ENCODE data around the gene GLCE. TPM values are rescaled to one million over a fixed set of nuclear protein-coding genes. Genes with fewer than 3 reads are reported as not detected.
A peak's percentile ranks its signal among the peaks of the same experiment; 100 is the strongest.
"Not testable (repeated sequence)": the region's sequence is repeated elsewhere in the genome, so short reads cannot be mapped to it uniquely, and the experiment has no call there.

Gene GLCE
- total RNA-seq, 2 experiments from 2014 or later: 3.8 TPM

DNA sequence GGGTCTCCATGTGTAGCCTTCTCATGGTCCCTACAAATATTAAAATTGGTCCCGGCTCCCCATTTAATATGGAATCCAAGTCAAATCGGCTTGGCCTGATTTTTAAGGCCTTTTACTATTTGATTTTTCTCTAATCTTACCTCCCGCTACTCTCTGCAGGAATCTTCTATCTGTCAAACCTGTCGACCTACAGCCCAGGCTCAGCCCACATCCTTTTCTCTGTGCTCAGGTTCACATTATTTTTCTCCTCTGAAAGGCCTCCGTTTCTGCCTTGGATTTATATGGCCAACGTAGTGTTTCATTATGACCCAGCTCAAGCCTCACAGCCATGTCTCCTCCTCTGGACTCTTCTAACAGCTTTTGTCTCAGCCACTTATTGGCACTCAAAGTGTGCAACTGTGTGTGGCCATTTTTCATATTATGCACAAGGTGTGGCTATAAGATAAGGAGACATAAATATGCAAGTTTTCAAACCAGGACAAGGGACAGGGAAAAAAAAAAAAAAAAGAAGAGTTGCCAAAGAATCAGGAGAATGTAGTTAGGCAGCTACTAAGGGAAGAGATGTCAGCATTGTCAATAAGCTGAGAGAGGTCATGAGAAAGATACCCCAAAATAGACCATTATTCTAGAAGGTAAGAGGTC lies 2.1 kb upstream of the GLCE start:
- Mint-ChIP-seq H3K27ac (no peak overlapping the region), H3K36me3 (no peaks in the 10 kb centered on the region), H3K4me3 (no peak overlapping the region), H3K4me1 (peaks cover 11% of the 10 kb centered on the region), H3K9me3 (ENCODE audit: low read depth) (no peaks in the 10 kb centered on the region), H3K27me3 (peaks cover 41% of the 10 kb centered on the region)
- ATAC-seq (no peak), DNase-seq (no peak)
- CTCF ChIA-PET: no interaction called here

- Mint-ChIP-seq H3K4me3 (peak overlapping the region; percentile 16), H3K4me1 (peaks cover 11% of the 10 kb centered on the region), H3K36me3 (no peaks in the 10 kb centered on the region), H3K27ac (no peak overlapping the region), H3K9me3 (ENCODE audit: low read depth) (no peaks in the 10 kb centered on the region), H3K27me3 (peaks cover 41% of the 10 kb centered on the region)
- DNase-seq (no peak), ATAC-seq (no peak)
- CTCF ChIA-PET: no interaction called here
These were observed 1.6 kb upstream of the GLCE start for GRCh38 chr15:69158843-69159240.

GRCh38 chr15:69159805-69160140 lies 662 bp upstream of the GLCE start:
- ATAC-seq (no peak), DNase-seq (no peak)
- CTCF ChIA-PET: interaction anchor here (1.5 to 1.7 kb wide), 2 partner anchors 27 to 100 kb away, joined by 3 to 5 read pairs; no protein-coding TSS in a partner anchor
- H3K4me1 Mint-ChIP-seq: peaks cover 11% of the 10 kb centered on the region
- H3K9me3 Mint-ChIP-seq (ENCODE audit: low read depth): no peaks in the 10 kb centered on the region
- H3K27me3 Mint-ChIP-seq: peaks cover 32% of the 10 kb centered on the region
- peak overlapping the region; percentile 77 for H3K4me3 Mint-ChIP-seq
- H3K36me3 Mint-ChIP-seq: no peaks in the 10 kb centered on the region
- peak overlapping the region; percentile 47 for H3K27ac Mint-ChIP-seq

DNA sequence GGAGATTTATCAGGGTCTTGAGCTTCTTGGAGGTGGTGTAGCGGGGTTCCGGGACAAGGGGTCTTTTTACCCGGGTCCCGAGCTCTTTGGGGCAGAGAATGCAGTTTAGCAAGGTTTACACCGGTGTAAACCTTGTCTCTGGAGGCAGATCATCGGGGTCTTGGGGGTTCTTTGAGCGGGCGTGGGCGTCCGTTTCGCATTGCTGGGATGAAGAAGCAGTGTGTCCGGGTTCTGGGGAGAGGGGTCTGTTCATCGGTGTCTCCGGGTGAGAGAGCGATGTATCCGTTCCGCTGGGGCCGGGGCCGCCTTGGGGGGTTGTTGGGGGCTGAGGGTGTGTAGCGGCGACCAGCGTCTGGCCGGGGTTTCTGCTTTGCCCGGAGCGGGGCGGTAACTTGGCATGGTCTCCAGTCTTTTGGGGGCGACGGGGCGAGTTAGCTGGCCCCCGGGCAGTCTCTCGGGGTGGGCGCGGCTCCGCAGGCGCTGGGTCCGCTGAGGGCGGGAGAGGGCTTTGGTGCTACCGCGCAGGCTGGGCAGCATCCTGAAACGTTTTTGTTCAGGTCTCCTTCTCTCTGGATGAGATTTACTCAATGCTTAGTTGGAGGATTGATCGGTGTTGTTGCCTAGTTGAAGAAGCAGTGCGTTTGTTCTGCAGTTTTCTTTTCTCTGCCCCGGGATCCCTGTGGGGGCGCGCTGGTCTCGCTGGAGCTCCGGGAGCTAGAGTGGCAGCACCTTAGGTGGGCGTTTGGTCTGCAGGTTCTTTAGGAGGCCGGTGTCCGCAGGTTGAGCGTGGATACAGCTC lies 843 bp downstream of the GLCE start:
- ATAC-seq: peak; percentile 4
- Mint-ChIP-seq H3K27ac (peak overlapping the region; percentile 54), H3K27me3 (peaks cover 22% of the 10 kb centered on the region), H3K4me3 (peak overlapping the region; percentile 77), H3K9me3 (ENCODE audit: low read depth) (no peaks in the 10 kb centered on the region), H3K36me3 (no peaks in the 10 kb centered on the region), H3K4me1 (peaks cover 13% of the 10 kb centered on the region)
- peak; percentile 42 for DNase-seq
- CTCF ChIA-PET: interaction anchor here (1.0 to 2.3 kb wide), 8 partner anchors 14 to 301 kb away, joined by 3 to 8 read pairs (median 3); partner anchors contain the start of gene RPLP1

GRCh38 chr15:69161878-69162213 lies 1.4 kb downstream of the GLCE start:
- peak overlapping the region; percentile 77 for H3K4me3 Mint-ChIP-seq
- H3K27ac Mint-ChIP-seq: no peak overlapping the region
- ATAC-seq (no peak), DNase-seq (no peak)
- H3K4me1 Mint-ChIP-seq: peaks cover 13% of the 10 kb centered on the region
- no peaks in the 10 kb centered on the region for H3K9me3 Mint-ChIP-seq (ENCODE audit: low read depth)
- peaks cover 20% of the 10 kb centered on the region for H3K27me3 Mint-ChIP-seq
- CTCF ChIA-PET: interaction anchor here (1.0 to 2.3 kb wide), 4 partner anchors 57 to 301 kb away, joined by 3 to 8 read pairs (median 4); partner anchors contain the start of gene RPLP1
- H3K36me3 Mint-ChIP-seq: no peaks in the 10 kb centered on the region

- ATAC-seq (no peak), DNase-seq (no peak)
- no peaks in the 10 kb centered on the region for H3K36me3 Mint-ChIP-seq
- CTCF ChIA-PET: no interaction called here
- no peak overlapping the region for H3K27ac Mint-ChIP-seq
- peaks cover 20% of the 10 kb centered on the region for H3K27me3 Mint-ChIP-seq
- H3K9me3 Mint-ChIP-seq (ENCODE audit: low read depth): no peaks in the 10 kb centered on the region
- H3K4me3 Mint-ChIP-seq: no peak overlapping the region
- H3K4me1 Mint-ChIP-seq: peaks cover 13% of the 10 kb centered on the region
These were observed 2.8 kb downstream of the GLCE start for GRCh38 chr15:69163141-69163669.

DNA sequence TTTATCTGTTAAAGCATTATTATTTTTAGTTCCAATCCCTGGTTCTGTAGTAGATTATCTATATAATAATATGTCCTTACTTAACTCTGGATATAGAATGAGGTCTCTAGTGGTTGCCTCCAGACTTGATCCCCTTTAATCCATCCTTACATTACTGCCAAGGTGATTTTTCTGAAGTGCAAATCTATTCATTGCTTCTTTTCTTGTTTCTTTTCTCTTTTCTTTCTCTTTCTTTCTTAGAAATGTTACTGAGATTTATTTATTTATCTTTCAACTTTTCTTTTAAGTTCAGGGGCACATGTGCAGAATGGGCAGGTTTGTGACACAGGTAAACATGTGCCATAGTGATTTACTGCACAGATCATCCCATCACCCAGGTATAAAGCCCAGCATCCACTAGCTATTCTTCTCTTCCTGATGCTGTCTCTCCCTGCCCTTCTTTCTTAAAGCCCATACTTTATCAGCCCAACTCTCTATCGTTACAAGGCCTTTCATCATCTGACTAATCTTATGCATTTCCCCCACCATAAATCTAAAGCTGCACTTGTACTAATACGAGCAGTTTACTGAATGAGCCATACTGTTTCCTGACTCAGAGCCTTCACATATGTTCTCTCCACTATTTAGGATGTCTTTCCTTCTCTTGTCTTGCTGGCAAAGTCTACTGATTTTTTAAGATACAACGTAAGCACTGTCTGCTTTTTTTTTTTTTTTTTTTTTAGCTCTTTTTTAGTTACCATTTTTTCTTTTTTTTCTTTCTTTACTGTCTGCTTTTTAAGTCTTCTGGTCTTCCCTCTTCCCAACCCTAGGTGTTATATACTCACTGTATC lies 4.6 kb downstream of the GLCE start:
- no peak overlapping the region for H3K27ac Mint-ChIP-seq
- peaks cover 23% of the 10 kb centered on the region for H3K27me3 Mint-ChIP-seq
- CTCF ChIA-PET: interaction anchor here (1.0 to 1.4 kb wide), 2 partner anchors 8 to 45 kb away, joined by 3 read pairs; no protein-coding TSS in a partner anchor

GRCh38 chr15:69165637-69166025 lies 5.2 kb downstream of the GLCE start:
- Mint-ChIP-seq H3K36me3 (no peaks in the 10 kb centered on the region), H3K4me1 (peaks cover 7% of the 10 kb centered on the region), H3K9me3 (ENCODE audit: low read depth) (no peaks in the 10 kb centered on the region), H3K4me3 (no peak overlapping the region), H3K27ac (no peak overlapping the region), H3K27me3 (peaks cover 23% of the 10 kb centered on the region)
- ATAC-seq (no peak), DNase-seq (no peak)
- CTCF ChIA-PET: interaction anchor here (1.4 kb wide), 1 partner anchor 9 kb away, joined by 3 read pairs; no protein-coding TSS in a partner anchor

More for the DNA sequence above, 4.6 kb downstream of the GLCE start:
- Mint-ChIP-seq H3K36me3 (no peaks in the 10 kb centered on the region), H3K4me3 (no peak overlapping the region), H3K9me3 (ENCODE audit: low read depth) (no peaks in the 10 kb centered on the region), H3K4me1 (peaks cover 8% of the 10 kb centered on the region)
- ATAC-seq (no peak), DNase-seq (no peak)

DNA sequence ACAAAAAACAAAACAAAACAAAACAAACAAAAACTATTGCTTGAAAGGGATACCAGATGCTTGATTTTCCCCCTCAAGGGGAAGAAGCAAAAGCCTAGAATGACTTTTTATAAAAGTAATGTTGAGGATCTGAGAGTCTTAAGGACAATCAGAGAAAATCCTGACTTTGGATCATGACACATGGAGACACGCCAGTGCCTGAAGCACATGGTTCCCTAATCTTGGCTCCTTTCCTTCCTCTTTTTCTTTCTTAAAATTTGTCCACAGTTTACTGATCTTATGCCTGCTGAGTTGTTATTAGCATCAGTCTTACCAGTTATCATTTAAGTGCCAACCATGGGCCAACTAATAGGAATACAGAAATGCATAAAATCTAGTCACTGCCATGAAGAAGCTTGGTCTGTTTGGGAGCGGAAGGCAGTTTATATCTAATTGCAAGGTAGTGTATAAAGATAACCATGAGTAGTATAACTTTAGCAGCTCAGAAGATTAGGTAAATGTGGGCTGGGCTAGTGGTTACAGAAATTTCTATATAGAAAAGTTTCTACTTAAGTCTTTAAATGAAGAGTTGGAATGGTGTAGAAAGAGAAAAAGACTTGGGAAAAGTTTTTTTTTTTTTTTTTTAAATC lies 6.9 kb downstream of the GLCE start:
- H3K4me3 Mint-ChIP-seq: no peak overlapping the region
- no peaks in the 10 kb centered on the region for H3K36me3 Mint-ChIP-seq
- no peaks in the 10 kb centered on the region for H3K9me3 Mint-ChIP-seq (ENCODE audit: low read depth)
- H3K27ac Mint-ChIP-seq: no peak overlapping the region
- H3K4me1 Mint-ChIP-seq: peaks cover 2% of the 10 kb centered on the region
- DNase-seq: no peak
- H3K27me3 Mint-ChIP-seq: peaks cover 14% of the 10 kb centered on the region
- CTCF ChIA-PET: no interaction called here
- no peak for ATAC-seq

GRCh38 chr15:69168361-69168760 lies 7.9 kb downstream of the GLCE start:
- H3K9me3 Mint-ChIP-seq (ENCODE audit: low read depth); H3K4me3 Mint-ChIP-seq; ATAC-seq; H3K4me1 Mint-ChIP-seq; H3K27ac Mint-ChIP-seq; CTCF ChIA-PET; H3K27me3 Mint-ChIP-seq; DNase-seq; H3K36me3 Mint-ChIP-seq: not testable (repeated sequence)

- H3K4me1 Mint-ChIP-seq; CTCF ChIA-PET; ATAC-seq; H3K36me3 Mint-ChIP-seq; DNase-seq; H3K27ac Mint-ChIP-seq; H3K9me3 Mint-ChIP-seq (ENCODE audit: low read depth); H3K4me3 Mint-ChIP-seq; H3K27me3 Mint-ChIP-seq: not testable (repeated sequence)
These were observed 9.1 kb downstream of the GLCE start for GRCh38 chr15:69169540-69169939.

GRCh38 chr15:69170597-69170996 lies 10.2 kb downstream of the GLCE start:
- Mint-ChIP-seq H3K9me3 (ENCODE audit: low read depth) (no peaks in the 10 kb centered on the region), H3K36me3 (no peaks in the 10 kb centered on the region), H3K4me3 (no peak overlapping the region), H3K27me3 (peaks cover 3% of the 10 kb centered on the region), H3K27ac (no peak overlapping the region), H3K4me1 (no peaks in the 10 kb centered on the region)
- DNase-seq: no peak
- CTCF ChIA-PET: interaction anchor here (0.7 kb wide), 1 partner anchor 244 kb away, joined by 4 read pairs; the partner anchor contains the start of gene KIF23
- ATAC-seq: no peak

DNA sequence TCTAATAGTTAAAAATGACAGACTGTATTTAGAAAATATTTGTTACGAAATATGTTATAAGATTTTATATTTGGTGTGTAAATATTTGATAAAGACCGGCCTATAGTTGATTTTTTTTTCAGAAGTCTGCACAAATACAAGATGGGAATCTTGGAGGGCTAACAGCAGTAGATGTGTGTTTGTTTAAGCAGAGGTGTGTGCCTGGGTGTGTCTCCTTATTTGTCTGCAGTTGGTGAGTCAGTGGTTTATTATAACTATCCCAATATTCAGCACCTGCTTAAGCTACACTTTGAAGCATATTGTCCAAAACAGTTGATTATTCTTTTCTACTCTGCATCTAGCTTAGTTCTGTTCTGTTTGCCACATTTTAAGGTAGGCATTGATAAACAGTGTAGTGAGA lies 12.4 kb downstream of the GLCE start:
- no peak for ATAC-seq
- H3K9me3 Mint-ChIP-seq (ENCODE audit: low read depth): no peaks in the 10 kb centered on the region
- CTCF ChIA-PET: no interaction called here
- DNase-seq: no peak
- no peak overlapping the region for H3K27ac Mint-ChIP-seq
- no peaks in the 10 kb centered on the region for H3K36me3 Mint-ChIP-seq
- H3K27me3 Mint-ChIP-seq: peaks cover 3% of the 10 kb centered on the region
- no peaks in the 10 kb centered on the region for H3K4me1 Mint-ChIP-seq
- no peak overlapping the region for H3K4me3 Mint-ChIP-seq

Data from activated CD8-positive, alpha-beta memory T cell treated with anti-CD3 and anti-CD28 coated beads, Interleukin-2, amount 10 ng/mL, durations not matched to agents 7 days and 5 days (primary cell).